Measurements from ENCODE around the gene SPINK5. TPM values are rescaled to one million over a fixed set of nuclear protein-coding genes. Genes with fewer than 3 reads are reported as not detected.

SPINK5 gene, protein sequence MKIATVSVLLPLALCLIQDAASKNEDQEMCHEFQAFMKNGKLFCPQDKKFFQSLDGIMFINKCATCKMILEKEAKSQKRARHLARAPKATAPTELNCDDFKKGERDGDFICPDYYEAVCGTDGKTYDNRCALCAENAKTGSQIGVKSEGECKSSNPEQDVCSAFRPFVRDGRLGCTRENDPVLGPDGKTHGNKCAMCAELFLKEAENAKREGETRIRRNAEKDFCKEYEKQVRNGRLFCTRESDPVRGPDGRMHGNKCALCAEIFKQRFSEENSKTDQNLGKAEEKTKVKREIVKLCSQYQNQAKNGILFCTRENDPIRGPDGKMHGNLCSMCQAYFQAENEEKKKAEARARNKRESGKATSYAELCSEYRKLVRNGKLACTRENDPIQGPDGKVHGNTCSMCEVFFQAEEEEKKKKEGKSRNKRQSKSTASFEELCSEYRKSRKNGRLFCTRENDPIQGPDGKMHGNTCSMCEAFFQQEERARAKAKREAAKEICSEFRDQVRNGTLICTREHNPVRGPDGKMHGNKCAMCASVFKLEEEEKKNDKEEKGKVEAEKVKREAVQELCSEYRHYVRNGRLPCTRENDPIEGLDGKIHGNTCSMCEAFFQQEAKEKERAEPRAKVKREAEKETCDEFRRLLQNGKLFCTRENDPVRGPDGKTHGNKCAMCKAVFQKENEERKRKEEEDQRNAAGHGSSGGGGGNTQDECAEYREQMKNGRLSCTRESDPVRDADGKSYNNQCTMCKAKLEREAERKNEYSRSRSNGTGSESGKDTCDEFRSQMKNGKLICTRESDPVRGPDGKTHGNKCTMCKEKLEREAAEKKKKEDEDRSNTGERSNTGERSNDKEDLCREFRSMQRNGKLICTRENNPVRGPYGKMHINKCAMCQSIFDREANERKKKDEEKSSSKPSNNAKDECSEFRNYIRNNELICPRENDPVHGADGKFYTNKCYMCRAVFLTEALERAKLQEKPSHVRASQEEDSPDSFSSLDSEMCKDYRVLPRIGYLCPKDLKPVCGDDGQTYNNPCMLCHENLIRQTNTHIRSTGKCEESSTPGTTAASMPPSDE
- total RNA-seq: 1 to 10 TPM; 4.2 to 7.7 TPM
- polyA plus RNA-seq: 1 to 10 TPM; 4.4 to 9.6 TPM
- long read RNA-seq, donor 1, partial matches to known transcripts: 19 of 19 reads
- long read RNA-seq, donor 1, other reads (novel, unspliced or antisense): 0 of 19 reads
- long read RNA-seq, donor 2: 0 reads
- long read RNA-seq, donor 3: 0 reads
- long read RNA-seq, donor 4: 0 reads
- long read RNA-seq, donor 5: 0 reads

DNA sequence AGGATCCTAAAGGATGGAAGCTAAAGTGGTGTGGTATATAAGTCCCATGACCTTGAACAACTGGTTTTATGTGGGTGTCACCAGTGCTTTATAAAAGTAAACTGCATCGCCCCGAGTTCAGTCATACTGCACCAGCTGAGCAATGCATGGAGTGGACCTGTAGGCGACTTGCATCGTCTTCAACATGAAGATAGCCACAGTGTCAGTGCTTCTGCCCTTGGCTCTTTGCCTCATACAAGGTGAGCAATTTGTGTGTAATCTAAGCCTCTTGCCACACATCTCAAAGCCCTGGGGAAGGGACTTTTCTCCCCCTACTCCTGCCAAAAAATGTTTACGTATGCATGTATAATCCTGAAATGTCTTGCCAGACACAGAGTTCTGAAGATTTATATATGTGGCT lies at the start of gene SPINK5:
SPINK5 (plus strand) TSS at position 120 of the 400 bp plus-strand sequence; CDS start at position 185, 65 bp downstream.
- no peak within 1 kb of the TSS for H3K9ac ChIP-seq (ENCODE audit: insufficient read depth in 1 of 2, low read length in 2 of 2)
- H3K9me3 ChIP-seq (ENCODE audit: control insufficient read depth in 4 of 4, insufficient read depth in 3 of 4, low read length in 3 of 4): no peaks in the 10 kb centered on the region
- H3K4me1 ChIP-seq (ENCODE audit: control insufficient read depth in 5 of 5, insufficient read depth in 5 of 5, low read length in 5 of 5): no peaks in the 10 kb centered on the region
- H3K36me3 ChIP-seq (ENCODE audit: control insufficient read depth in 4 of 4, insufficient read depth in 4 of 4, low read length in 4 of 4): no peaks in the 10 kb centered on the region
- no peak within 1 kb of the TSS for H3K27ac ChIP-seq (ENCODE audit: low read depth in 1 of 2, low read length in 1 of 2)
- WGBS, 2 donors: 91% methylated on average over 5 of the region's 5 CpGs
- H3K27me3 ChIP-seq (ENCODE audit: control insufficient read depth in 3 of 3, insufficient read depth in 3 of 3, low read length in 2 of 3): no peaks in the 10 kb centered on the region
- no peak within 1 kb of the TSS for H3K4me3 ChIP-seq
- TF ChIP-seq, protein P1, sequence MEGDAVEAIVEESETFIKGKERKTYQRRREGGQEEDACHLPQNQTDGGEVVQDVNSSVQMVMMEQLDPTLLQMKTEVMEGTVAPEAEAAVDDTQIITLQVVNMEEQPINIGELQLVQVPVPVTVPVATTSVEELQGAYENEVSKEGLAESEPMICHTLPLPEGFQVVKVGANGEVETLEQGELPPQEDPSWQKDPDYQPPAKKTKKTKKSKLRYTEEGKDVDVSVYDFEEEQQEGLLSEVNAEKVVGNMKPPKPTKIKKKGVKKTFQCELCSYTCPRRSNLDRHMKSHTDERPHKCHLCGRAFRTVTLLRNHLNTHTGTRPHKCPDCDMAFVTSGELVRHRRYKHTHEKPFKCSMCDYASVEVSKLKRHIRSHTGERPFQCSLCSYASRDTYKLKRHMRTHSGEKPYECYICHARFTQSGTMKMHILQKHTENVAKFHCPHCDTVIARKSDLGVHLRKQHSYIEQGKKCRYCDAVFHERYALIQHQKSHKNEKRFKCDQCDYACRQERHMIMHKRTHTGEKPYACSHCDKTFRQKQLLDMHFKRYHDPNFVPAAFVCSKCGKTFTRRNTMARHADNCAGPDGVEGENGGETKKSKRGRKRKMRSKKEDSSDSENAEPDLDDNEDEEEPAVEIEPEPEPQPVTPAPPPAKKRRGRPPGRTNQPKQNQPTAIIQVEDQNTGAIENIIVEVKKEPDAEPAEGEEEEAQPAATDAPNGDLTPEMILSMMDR (IDR thresholded peaks at IDR 0.05; ENCODE audit: control extremely low read depth, extremely low read depth): no peak
- DNase-seq (no peak), ATAC-seq (ENCODE audit: insufficient read depth, low FRiP score) (no peak)

DNA sequence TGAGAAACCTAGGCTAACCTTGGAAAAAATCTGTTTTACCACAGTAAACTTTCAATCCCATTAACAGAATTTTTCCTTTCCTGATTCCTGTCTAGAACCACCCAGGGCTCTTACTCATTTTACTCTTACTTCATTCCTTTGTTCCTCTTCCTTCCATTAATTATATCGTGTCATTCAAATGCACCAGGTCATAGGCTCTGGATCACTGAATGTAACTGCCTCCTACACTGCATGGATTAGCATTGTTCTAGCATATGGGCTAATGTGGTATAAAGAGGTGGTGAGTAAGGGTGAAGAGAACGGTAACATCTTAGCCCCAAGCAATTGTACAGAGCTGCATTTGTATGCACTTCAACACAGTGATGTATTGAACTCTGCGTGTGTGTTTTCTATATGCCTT lies 49.5 kb upstream of the SPINK5 start:
- Histone ChIP-seq H3K27me3 (ENCODE audit: control insufficient read depth in 3 of 3, insufficient read depth in 3 of 3, low read length in 2 of 3) (no peaks in the 10 kb centered on the region), H3K9ac (ENCODE audit: insufficient read depth in 1 of 2, low read length in 2 of 2) (no peak overlapping the region), H3K9me3 (ENCODE audit: control insufficient read depth in 4 of 4, insufficient read depth in 3 of 4, low read length in 3 of 4) (no peaks in the 10 kb centered on the region), H3K4me1 (ENCODE audit: control insufficient read depth in 5 of 5, insufficient read depth in 5 of 5, low read length in 5 of 5) (peaks cover 0 to 4% (median 0%) of the 10 kb centered on the region in 5 donors), H3K27ac (ENCODE audit: low read depth in 1 of 2, low read length in 1 of 2) (no peak overlapping the region), H3K36me3 (ENCODE audit: control insufficient read depth in 4 of 4, insufficient read depth in 4 of 4, low read length in 4 of 4) (no peaks in the 10 kb centered on the region), H3K4me3 (no peak overlapping the region)
- TF ChIP-seq, protein P1 (IDR thresholded peaks at IDR 0.05; ENCODE audit: control extremely low read depth, extremely low read depth): no peak
- no peak for DNase-seq
- ATAC-seq (ENCODE audit: insufficient read depth, low FRiP score): no peak
- WGBS, 2 donors: 77 to 89% methylated on average over 3 of the region's 3 CpGs

DNA sequence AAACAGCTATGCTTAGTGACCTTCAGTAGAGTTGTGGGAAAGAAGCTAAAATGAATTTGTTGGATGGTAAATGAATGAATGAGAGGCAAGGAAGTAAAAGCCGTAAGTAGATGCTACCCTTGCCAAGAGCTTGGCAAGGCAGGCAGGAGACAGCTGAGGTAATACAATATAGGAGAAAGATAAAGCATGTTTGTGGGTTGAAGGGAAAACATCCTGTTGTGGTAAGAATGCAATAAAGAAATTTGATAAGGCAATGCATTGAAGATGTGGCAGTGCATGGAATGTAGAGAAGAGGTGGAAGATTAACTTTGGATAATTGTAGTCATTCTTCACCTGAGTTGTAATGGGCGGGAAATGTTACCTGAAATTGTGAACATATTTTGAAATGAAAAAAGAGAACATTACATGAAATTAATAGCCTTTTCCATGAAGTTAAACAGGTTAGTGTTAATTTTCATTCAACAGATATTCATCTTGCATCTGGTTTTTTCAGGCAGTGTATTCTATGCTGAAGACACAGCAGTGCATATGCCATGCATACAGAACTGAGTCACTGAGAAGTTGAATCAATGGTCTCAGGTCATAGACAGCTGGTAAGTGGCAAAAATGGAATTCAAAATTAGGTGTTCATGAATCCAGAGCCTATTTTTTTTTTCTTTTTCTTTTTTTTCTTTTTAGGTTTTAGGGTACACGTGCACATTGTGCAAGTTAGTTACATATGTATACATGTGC lies 43.4 kb upstream of the SPINK5 start:
- no peak for DNase-seq
- WGBS, 2 donors: 87 to 88% methylated on average over 3 of the region's 3 CpGs
- H3K9ac ChIP-seq (ENCODE audit: insufficient read depth in 1 of 2, low read length in 2 of 2): no peak overlapping the region
- no peaks in the 10 kb centered on the region for H3K36me3 ChIP-seq (ENCODE audit: control insufficient read depth in 4 of 4, insufficient read depth in 4 of 4, low read length in 4 of 4)
- no peaks in the 10 kb centered on the region for H3K27me3 ChIP-seq (ENCODE audit: control insufficient read depth in 3 of 3, insufficient read depth in 3 of 3, low read length in 2 of 3)
- H3K4me3 ChIP-seq: no peak overlapping the region
- ATAC-seq (ENCODE audit: insufficient read depth, low FRiP score): no peak
- no peaks in the 10 kb centered on the region for H3K4me1 ChIP-seq (ENCODE audit: control insufficient read depth in 5 of 5, insufficient read depth in 5 of 5, low read length in 5 of 5)
- no peaks in the 10 kb centered on the region for H3K9me3 ChIP-seq (ENCODE audit: control insufficient read depth in 4 of 4, insufficient read depth in 3 of 4, low read length in 3 of 4)
- TF ChIP-seq, protein P1 (IDR thresholded peaks at IDR 0.05; ENCODE audit: control extremely low read depth, extremely low read depth): no peak
- no peak overlapping the region for H3K27ac ChIP-seq (ENCODE audit: low read depth in 1 of 2, low read length in 1 of 2)
